HG03280 (cell line): ENCODE data around the gene PLXNA2.

Experiments
- ATAC-seq: cut with Tn5 transposase; IDR thresholded peaks from one replicate; pipeline ENCODE4 v1.9.1; 2021; ENCODE audit warnings: mild to moderate bottlenecking, moderate library complexity; ENCODE audit not compliant: unreplicated experiment

Gene PLXNA2

GRCh38 chr1:208225954-208226937, 17.9 kb downstream of the PLXNA2 start:
- no peak for ATAC-seq

GRCh38 chr1:208224192-208224713, 19.9 kb downstream of the PLXNA2 start:
- ATAC-seq: no peak

- ATAC-seq: no peak
Observed at GRCh38 chr1:208223136-208223535, 21.0 kb downstream of the PLXNA2 start.

GRCh38 chr1:208222376-208223126, 21.6 kb downstream of the PLXNA2 start:
- ATAC-seq: no peak

GRCh38 chr1:208221291-208221622, 22.9 kb downstream of the PLXNA2 start:
- no peak for ATAC-seq

GRCh38 chr1:208219659-208220282, 24.4 kb downstream of the PLXNA2 start:
- no peak for ATAC-seq

GRCh38 chr1:208219098-208219658, 25.0 kb downstream of the PLXNA2 start:
- ATAC-seq: no peak

- no peak for ATAC-seq
Observed at GRCh38 chr1:208218237-208219097, 25.7 kb downstream of the PLXNA2 start.

- no peak for ATAC-seq
Observed at GRCh38 chr1:208217781-208218180, 26.4 kb downstream of the PLXNA2 start.

- no peak for ATAC-seq
Observed at GRCh38 chr1:208216806-208217205, 27.4 kb downstream of the PLXNA2 start.

- ATAC-seq: no peak
Observed at GRCh38 chr1:208216062-208216461, 28.1 kb downstream of the PLXNA2 start.

- ATAC-seq: no peak
Observed at GRCh38 chr1:208215393-208215792, 28.8 kb downstream of the PLXNA2 start.

- no peak for ATAC-seq
Observed at GRCh38 chr1:208213786-208214185, 30.4 kb downstream of the PLXNA2 start.

- no peak for ATAC-seq
Observed at GRCh38 chr1:208212893-208213292, 31.3 kb downstream of the PLXNA2 start.

GRCh38 chr1:208211921-208212843, 32.0 kb downstream of the PLXNA2 start:
- no peak for ATAC-seq

GRCh38 chr1:208209896-208210589, 34.1 kb downstream of the PLXNA2 start:
- no peak for ATAC-seq

GRCh38 chr1:208209286-208209685, 34.9 kb downstream of the PLXNA2 start:
- ATAC-seq: no peak

- no peak for ATAC-seq
Observed at GRCh38 chr1:208208132-208208487, 36.1 kb downstream of the PLXNA2 start.
